Measurements from ENCODE around the gene CASQ1. TPM values are rescaled to one million over a fixed set of nuclear protein-coding genes. Genes with fewer than 3 reads are reported as not detected.

Gene CASQ1
- total and polyA plus RNA-seq, 2 of the 13 experiments (the other 11 are each of a cell fraction or from before 2014, with no cell fraction given): 0.09 to 0.20 TPM

DNA sequence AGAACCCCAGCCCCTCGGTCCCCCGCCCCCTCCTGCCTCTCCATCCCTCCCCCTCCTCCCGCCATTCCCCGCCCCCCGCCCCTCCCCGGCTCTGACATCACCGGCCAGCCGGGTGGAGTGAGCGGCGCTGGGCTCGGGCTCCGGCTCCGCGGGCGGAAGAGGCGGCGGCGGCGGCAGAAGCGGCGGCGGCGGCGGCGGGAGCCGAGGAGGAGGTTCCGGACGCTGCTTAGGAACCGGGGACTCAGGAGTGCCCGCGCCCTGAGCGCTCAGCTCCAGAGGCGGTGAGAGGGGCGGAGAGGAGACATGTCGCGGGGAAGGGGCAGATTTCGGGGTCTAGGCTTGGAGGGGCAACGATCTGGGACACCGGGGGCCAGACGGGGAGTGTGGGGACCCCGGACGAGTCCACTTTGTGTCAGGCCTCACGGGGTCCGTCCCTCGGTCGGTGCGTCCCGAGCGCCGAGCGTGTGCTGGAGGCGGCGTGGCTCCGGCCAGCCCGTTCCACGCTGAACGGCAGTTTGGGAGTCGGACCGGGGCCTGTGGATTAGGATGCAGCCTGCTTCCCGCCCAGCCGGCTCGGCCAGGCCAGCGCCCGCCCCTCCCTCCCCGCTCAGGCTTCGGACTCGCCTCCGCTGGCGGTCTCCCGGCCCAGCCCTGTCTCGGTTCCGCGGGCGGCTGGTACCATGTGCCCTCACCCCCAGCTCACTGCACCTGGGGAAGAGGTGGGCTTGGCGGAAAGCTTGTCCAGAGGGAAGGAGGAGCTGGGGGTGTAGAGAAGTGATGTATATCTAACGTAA, 15.1 kb downstream of the CASQ1 start, which contains the start of gene PEA15 (continued):
- TF ChIP-seq, protein P1, sequence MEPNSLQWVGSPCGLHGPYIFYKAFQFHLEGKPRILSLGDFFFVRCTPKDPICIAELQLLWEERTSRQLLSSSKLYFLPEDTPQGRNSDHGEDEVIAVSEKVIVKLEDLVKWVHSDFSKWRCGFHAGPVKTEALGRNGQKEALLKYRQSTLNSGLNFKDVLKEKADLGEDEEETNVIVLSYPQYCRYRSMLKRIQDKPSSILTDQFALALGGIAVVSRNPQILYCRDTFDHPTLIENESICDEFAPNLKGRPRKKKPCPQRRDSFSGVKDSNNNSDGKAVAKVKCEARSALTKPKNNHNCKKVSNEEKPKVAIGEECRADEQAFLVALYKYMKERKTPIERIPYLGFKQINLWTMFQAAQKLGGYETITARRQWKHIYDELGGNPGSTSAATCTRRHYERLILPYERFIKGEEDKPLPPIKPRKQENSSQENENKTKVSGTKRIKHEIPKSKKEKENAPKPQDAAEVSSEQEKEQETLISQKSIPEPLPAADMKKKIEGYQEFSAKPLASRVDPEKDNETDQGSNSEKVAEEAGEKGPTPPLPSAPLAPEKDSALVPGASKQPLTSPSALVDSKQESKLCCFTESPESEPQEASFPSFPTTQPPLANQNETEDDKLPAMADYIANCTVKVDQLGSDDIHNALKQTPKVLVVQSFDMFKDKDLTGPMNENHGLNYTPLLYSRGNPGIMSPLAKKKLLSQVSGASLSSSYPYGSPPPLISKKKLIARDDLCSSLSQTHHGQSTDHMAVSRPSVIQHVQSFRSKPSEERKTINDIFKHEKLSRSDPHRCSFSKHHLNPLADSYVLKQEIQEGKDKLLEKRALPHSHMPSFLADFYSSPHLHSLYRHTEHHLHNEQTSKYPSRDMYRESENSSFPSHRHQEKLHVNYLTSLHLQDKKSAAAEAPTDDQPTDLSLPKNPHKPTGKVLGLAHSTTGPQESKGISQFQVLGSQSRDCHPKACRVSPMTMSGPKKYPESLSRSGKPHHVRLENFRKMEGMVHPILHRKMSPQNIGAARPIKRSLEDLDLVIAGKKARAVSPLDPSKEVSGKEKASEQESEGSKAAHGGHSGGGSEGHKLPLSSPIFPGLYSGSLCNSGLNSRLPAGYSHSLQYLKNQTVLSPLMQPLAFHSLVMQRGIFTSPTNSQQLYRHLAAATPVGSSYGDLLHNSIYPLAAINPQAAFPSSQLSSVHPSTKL (CRISPR knock-in tag; IDR thresholded peaks at IDR 0.05): no peak
- TF ChIP-seq NBN (conservative IDR thresholded peaks at IDR 0.05) (no peak), GABPA (IDR thresholded peaks at IDR 0.05; ENCODE audit: low read depth, low read length) (peak; percentile 24; the same call in 1 of the 2 replicates), GABPA (CRISPR knock-in tag; IDR thresholded peaks at IDR 0.05; ENCODE audit: low read depth) (no peak), TOPORS (CRISPR knock-in tag; IDR thresholded peaks at IDR 0.05) (no peak), ZNF569 (CRISPR knock-in tag; IDR thresholded peaks at IDR 0.05; ENCODE audit: borderline replicate concordance) (no peak), ZNF776 (CRISPR knock-in tag; IDR thresholded peaks at IDR 0.05) (peak; percentile 34; the same call in 1 of the 2 replicates), SP4 (CRISPR knock-in tag; IDR thresholded peaks at IDR 0.05) (0 out of 2 replicates have a peak, but pooled peaks have one; percentile 26), NFKB2 (CRISPR knock-in tag; IDR thresholded peaks at IDR 0.05; ENCODE audit: borderline replicate concordance) (peak; percentile 55; the same call in 1 of the 2 replicates), DNMT3B (CRISPR knock-in tag; conservative IDR thresholded peaks at IDR 0.05) (no peak), MTF1 (CRISPR knock-in tag; IDR thresholded peaks at IDR 0.05) (no peak), ZNF543 (CRISPR knock-in tag; IDR thresholded peaks at IDR 0.05) (no peak), SMARCC2 (IDR thresholded peaks at IDR 0.05) (no peak), RBFOX2 (IDR thresholded peaks at IDR 0.05; ENCODE audit: low read depth, low read length) (peak; percentile 60), SNRNP70 (IDR thresholded peaks at IDR 0.05; ENCODE audit: low read depth, low read length) (no peak), HOXA5 (CRISPR knock-in tag; IDR thresholded peaks at IDR 0.05) (no peak), TARDBP (CRISPR knock-in tag; IDR thresholded peaks at IDR 0.05) (no peak), CHD4 (IDR thresholded peaks at IDR 0.05; ENCODE audit: borderline replicate concordance, low read length) (no peak), ZNF251 (CRISPR knock-in tag; IDR thresholded peaks at IDR 0.05) (no peak), ZNF160 (CRISPR knock-in tag; IDR thresholded peaks at IDR 0.05) (peak; percentile 37; the same call in 1 of the 2 replicates), GFI1 (CRISPR knock-in tag; IDR thresholded peaks at IDR 0.05; ENCODE audit: borderline replicate concordance) (no peak), ZFP1 (CRISPR knock-in tag; IDR thresholded peaks at IDR 0.05) (no peak), PITX1 (CRISPR knock-in tag; IDR thresholded peaks at IDR 0.05) (0 out of 2 replicates have a peak, but pooled peaks have one; percentile 43)
- TF ChIP-seq, protein P2, sequence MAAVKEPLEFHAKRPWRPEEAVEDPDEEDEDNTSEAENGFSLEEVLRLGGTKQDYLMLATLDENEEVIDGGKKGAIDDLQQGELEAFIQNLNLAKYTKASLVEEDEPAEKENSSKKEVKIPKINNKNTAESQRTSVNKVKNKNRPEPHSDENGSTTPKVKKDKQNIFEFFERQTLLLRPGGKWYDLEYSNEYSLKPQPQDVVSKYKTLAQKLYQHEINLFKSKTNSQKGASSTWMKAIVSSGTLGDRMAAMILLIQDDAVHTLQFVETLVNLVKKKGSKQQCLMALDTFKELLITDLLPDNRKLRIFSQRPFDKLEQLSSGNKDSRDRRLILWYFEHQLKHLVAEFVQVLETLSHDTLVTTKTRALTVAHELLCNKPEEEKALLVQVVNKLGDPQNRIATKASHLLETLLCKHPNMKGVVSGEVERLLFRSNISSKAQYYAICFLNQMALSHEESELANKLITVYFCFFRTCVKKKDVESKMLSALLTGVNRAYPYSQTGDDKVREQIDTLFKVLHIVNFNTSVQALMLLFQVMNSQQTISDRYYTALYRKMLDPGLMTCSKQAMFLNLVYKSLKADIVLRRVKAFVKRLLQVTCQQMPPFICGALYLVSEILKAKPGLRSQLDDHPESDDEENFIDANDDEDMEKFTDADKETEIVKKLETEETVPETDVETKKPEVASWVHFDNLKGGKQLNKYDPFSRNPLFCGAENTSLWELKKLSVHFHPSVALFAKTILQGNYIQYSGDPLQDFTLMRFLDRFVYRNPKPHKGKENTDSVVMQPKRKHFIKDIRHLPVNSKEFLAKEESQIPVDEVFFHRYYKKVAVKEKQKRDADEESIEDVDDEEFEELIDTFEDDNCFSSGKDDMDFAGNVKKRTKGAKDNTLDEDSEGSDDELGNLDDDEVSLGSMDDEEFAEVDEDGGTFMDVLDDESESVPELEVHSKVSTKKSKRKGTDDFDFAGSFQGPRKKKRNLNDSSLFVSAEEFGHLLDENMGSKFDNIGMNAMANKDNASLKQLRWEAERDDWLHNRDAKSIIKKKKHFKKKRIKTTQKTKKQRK (IDR thresholded peaks at IDR 0.05; ENCODE audit: low read length): no peak
- TF ChIP-seq, protein P3, sequence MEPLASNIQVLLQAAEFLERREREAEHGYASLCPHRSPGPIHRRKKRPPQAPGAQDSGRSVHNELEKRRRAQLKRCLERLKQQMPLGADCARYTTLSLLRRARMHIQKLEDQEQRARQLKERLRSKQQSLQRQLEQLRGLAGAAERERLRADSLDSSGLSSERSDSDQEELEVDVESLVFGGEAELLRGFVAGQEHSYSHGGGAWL (CRISPR knock-in tag; IDR thresholded peaks at IDR 0.05): peak; percentile 26; the same call in 1 of the 2 replicates

Data from HepG2 (cell line).